Stomach smooth muscle (tissue), 2 donors: Measurements from ENCODE around the gene SREBF2.

ENCODE experiments used
- H3K27ac ChIP-seq: one replicate; pipeline ENCODE4 v1.7.0; 2013; ENCODE audit warnings: mild to moderate bottlenecking, low read length, inconsistent platforms
- H3K27me3 ChIP-seq, 2 donors: one replicate each; pipeline ENCODE4 v1.7.0; 2013; ENCODE audit warnings: low read length in 2 of 2; ENCODE audit not compliant: insufficient read depth in 2 of 2, control insufficient read depth in 1 of 2
- H3K36me3 ChIP-seq, 2 donors: one replicate each; pipeline ENCODE4 v1.7.0; 2013; ENCODE audit warnings: low read length in 2 of 2; ENCODE audit not compliant: control insufficient read depth in 2 of 2, insufficient read depth in 2 of 2
- H3K4me1 ChIP-seq: one replicate; pipeline ENCODE4 v1.7.0; 2013; ENCODE audit warnings: low read length; ENCODE audit not compliant: control insufficient read depth, insufficient read depth
- H3K4me3 ChIP-seq, 2 donors: one replicate each; pipeline ENCODE4 v1.7.0; 2013; ENCODE audit warnings: low read length in 2 of 2
- H3K9ac ChIP-seq, 2 donors: one replicate each; pipeline ENCODE4 v1.7.0; 2013; ENCODE audit warnings: low read length in 2 of 2, mild to moderate bottlenecking in 1 of 2
- H3K9me3 ChIP-seq, 2 donors: one replicate each; pipeline ENCODE4 v1.7.0; 2013; ENCODE audit warnings: low read length in 2 of 2; ENCODE audit not compliant: control insufficient read depth in 2 of 2
- donor health status: healthy.
- donor health status: Pancreatic carcinoma.

SREBF2 gene

DNA sequence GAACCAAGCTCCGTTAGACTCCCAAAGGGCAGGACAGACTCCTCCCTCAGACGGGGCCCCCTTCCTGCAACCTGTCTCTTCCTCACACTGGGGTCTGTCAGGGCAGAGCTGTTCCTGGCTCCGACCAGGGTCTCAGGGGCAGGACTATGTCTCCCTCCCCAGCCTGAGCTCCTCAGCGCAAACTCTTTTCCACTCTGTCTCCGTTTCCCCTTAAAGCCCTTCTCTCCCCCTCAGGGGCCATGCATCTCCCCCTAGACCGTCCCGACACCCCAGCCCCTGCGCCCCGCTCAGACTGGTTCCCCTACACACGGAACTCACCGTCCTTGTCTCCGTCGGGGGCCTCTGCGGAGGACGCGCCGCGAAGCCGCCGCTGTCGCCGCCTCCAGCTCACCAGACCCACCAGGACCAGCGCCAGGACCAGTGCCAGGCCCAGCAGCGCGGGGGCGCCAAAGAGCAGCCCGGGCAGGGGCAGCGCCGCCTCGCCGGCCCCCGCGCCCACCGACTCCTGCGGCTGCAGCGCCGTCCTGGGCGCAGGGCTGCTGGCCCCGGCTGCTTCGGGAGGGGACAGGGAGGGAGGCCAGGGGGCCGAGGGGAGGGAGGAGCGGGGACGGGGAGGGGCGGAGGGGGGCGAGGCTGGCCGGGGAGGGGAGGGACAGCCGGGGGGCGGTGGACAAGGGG, 93.0 kb downstream of the SREBF2 start:
- peaks cover 10 to 16% of the 10 kb centered on the region in 2 donors for H3K27me3 ChIP-seq

GRCh38 chr22:41927813-41928212, 94.9 kb downstream of the SREBF2 start:
- H3K36me3 ChIP-seq: no peaks in the 10 kb centered on the region
- H3K27me3 ChIP-seq: peaks cover 10 to 16% of the 10 kb centered on the region in 2 donors
- H3K9ac ChIP-seq: no peak overlapping the region
- H3K4me1 ChIP-seq: peaks cover 4% of the 10 kb centered on the region
- no peaks in the 10 kb centered on the region for H3K9me3 ChIP-seq
- no peak overlapping the region for H3K27ac ChIP-seq
- H3K4me3 ChIP-seq: no peak overlapping the region

More for the DNA sequence above, 93.0 kb downstream of the SREBF2 start:
- H3K4me3 ChIP-seq: no peak overlapping the region
- H3K9me3 ChIP-seq: no peaks in the 10 kb centered on the region
- no peak overlapping the region for H3K9ac ChIP-seq
- H3K27ac ChIP-seq: no peak overlapping the region
- peaks cover 4% of the 10 kb centered on the region for H3K4me1 ChIP-seq
- H3K36me3 ChIP-seq: no peaks in the 10 kb centered on the region

GRCh38 chr22:41928593-41929417, 95.9 kb downstream of the SREBF2 start:
- Histone ChIP-seq H3K4me1 (peaks cover 4% of the 10 kb centered on the region), H3K9ac (no peak overlapping the region), H3K36me3 (no peaks in the 10 kb centered on the region), H3K27me3 (peaks cover 10 to 16% of the 10 kb centered on the region in 2 donors), H3K4me3 (no peak overlapping the region), H3K27ac (no peak overlapping the region), H3K9me3 (no peaks in the 10 kb centered on the region)

GRCh38 chr22:41929418-41929810, 96.5 kb downstream of the SREBF2 start:
- no peak overlapping the region for H3K27ac ChIP-seq

GRCh38 chr22:41931701-41932269, 98.9 kb downstream of the SREBF2 start:
- Histone ChIP-seq H3K4me1 (no peaks in the 10 kb centered on the region), H3K27me3 (peaks cover 0 to 4% of the 10 kb centered on the region in 2 donors), H3K27ac (no peak overlapping the region), H3K4me3 (no peak overlapping the region), H3K9me3 (no peaks in the 10 kb centered on the region), H3K9ac (no peak overlapping the region), H3K36me3 (no peaks in the 10 kb centered on the region)

More at GRCh38 chr22:41929418-41929810, 96.5 kb downstream of the SREBF2 start:
- peaks cover 10 to 16% of the 10 kb centered on the region in 2 donors for H3K27me3 ChIP-seq
- peaks cover 4% of the 10 kb centered on the region for H3K4me1 ChIP-seq
- H3K9ac ChIP-seq: no peak overlapping the region
- no peak overlapping the region for H3K4me3 ChIP-seq
- no peaks in the 10 kb centered on the region for H3K9me3 ChIP-seq
- no peaks in the 10 kb centered on the region for H3K36me3 ChIP-seq

DNA sequence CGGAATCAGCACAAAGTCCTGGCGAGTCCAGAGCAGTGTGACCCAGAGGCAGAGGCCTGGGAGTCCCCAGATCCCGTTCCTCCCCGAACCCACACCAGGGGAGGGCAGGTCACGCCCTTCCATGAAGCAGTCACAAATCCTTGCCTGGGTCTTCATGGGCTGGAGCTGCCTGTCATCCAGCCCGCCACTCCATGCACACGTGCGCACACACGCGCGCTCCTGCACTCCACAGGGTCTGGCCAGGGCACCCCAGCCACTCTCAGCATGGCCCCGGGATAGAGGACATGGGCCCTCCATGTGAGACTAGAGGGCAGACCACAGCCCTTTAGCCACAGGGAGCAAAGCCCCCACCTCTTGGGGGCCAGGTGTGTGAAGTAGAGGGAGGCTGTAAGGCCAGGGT, 99.4 kb downstream of the SREBF2 start:
- Histone ChIP-seq H3K4me1 (no peaks in the 10 kb centered on the region), H3K27me3 (no peaks in the 10 kb centered on the region), H3K4me3 (no peak overlapping the region), H3K27ac (no peak overlapping the region), H3K9ac (no peak overlapping the region), H3K36me3 (no peaks in the 10 kb centered on the region), H3K9me3 (no peaks in the 10 kb centered on the region)

- no peaks in the 10 kb centered on the region for H3K36me3 ChIP-seq
- H3K27me3 ChIP-seq: no peaks in the 10 kb centered on the region
- no peak overlapping the region for H3K9ac ChIP-seq
- no peaks in the 10 kb centered on the region for H3K9me3 ChIP-seq
- no peak overlapping the region for H3K4me3 ChIP-seq
- H3K4me1 ChIP-seq: peaks cover 3% of the 10 kb centered on the region
- H3K27ac ChIP-seq: no peak overlapping the region
Observed at GRCh38 chr22:41933411-41934177, 100.7 kb downstream of the SREBF2 start.

GRCh38 chr22:41934284-41935014, 101.5 kb downstream of the SREBF2 start:
- Histone ChIP-seq H3K9ac (no peak overlapping the region), H3K27ac (no peak overlapping the region), H3K27me3 (no peaks in the 10 kb centered on the region), H3K4me1 (peaks cover 11% of the 10 kb centered on the region), H3K4me3 (no peak overlapping the region), H3K36me3 (no peaks in the 10 kb centered on the region), H3K9me3 (no peaks in the 10 kb centered on the region)

DNA sequence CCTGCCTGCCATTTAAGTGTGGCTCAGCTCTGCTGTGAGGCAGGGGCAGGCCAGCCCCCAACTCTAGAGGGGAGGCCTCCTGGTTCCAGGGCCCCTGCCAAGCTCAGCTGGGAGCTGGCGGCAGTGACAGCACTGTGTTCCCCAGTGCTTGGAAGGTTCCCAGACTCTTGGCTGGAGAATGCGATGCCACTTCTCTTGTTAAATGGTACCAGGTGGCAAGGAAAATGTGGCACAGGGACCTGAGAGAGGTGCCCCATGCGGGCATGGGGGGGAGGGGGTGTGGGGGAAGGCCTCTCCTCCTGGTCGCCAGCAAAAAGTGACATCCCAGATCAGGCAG, 102.1 kb downstream of the SREBF2 start:
- Histone ChIP-seq H3K4me3 (no peak overlapping the region), H3K36me3 (no peaks in the 10 kb centered on the region), H3K27ac (no peak overlapping the region), H3K4me1 (peaks cover 12% of the 10 kb centered on the region), H3K27me3 (no peaks in the 10 kb centered on the region), H3K9me3 (no peaks in the 10 kb centered on the region), H3K9ac (no peak overlapping the region)

DNA sequence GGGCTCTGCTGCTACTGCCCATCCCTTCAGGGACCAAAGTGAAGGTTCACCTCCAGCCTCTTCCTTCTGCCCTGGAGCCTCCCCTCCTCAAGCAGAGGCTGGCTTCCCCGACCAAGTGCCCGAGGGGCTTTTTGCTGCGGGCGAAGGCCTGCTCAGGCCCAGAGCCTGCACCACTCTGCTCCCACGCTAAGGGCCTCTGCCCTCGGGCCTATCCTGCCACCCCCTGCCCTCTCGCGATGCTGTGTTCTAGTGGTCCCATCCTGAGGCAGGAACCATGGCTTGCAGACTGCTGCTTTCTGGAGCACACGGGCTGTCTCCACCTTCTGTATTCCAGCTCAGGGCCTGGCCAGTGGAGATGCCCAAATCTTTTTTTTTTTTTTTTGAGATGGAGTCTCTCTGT, 102.6 kb downstream of the SREBF2 start:
- Histone ChIP-seq H3K36me3 (no peaks in the 10 kb centered on the region), H3K27me3 (no peaks in the 10 kb centered on the region), H3K9me3 (no peaks in the 10 kb centered on the region), H3K4me3 (no peak overlapping the region), H3K27ac (no peak overlapping the region), H3K4me1 (peaks cover 12% of the 10 kb centered on the region), H3K9ac (no peak overlapping the region)
